Measurements from ENCODE around the gene CHI3L2. TPM values are rescaled to one million over a fixed set of nuclear protein-coding genes. Genes with fewer than 3 reads are reported as not detected.
A peak's percentile ranks its signal among the peaks of the same experiment; 100 is the strongest.

CHI3L2 gene
- total RNA-seq, 1 experiment from 2014 or later = 0.61 TPM

DNA sequence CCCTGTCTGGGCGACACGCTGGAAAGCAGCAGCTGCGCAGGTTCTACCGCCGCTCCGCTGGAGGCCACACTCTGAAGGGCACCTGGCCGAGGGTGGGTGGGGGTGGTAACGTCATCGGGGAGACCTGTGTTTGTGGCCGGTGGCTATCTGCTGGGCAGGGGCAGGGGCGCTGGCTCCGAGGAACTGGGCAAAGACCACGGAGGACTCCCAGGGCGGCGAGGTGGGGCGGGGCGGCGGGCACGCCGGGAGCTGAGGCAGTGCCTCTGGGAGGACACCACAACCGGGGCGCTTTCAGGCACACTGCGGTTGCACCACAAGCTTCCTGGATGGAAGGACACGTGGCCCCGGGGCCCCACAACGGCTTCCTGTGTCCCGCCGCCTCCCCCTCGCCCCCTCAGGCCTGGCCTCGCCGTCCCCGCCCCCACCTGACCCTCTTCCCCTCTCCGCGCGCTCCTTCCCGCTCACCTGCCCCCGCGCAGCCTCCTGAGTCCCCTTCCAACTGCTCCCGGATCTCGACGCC, 23.8 kb upstream of the CHI3L2 start (continued):
- TF ChIP-seq, protein P1, sequence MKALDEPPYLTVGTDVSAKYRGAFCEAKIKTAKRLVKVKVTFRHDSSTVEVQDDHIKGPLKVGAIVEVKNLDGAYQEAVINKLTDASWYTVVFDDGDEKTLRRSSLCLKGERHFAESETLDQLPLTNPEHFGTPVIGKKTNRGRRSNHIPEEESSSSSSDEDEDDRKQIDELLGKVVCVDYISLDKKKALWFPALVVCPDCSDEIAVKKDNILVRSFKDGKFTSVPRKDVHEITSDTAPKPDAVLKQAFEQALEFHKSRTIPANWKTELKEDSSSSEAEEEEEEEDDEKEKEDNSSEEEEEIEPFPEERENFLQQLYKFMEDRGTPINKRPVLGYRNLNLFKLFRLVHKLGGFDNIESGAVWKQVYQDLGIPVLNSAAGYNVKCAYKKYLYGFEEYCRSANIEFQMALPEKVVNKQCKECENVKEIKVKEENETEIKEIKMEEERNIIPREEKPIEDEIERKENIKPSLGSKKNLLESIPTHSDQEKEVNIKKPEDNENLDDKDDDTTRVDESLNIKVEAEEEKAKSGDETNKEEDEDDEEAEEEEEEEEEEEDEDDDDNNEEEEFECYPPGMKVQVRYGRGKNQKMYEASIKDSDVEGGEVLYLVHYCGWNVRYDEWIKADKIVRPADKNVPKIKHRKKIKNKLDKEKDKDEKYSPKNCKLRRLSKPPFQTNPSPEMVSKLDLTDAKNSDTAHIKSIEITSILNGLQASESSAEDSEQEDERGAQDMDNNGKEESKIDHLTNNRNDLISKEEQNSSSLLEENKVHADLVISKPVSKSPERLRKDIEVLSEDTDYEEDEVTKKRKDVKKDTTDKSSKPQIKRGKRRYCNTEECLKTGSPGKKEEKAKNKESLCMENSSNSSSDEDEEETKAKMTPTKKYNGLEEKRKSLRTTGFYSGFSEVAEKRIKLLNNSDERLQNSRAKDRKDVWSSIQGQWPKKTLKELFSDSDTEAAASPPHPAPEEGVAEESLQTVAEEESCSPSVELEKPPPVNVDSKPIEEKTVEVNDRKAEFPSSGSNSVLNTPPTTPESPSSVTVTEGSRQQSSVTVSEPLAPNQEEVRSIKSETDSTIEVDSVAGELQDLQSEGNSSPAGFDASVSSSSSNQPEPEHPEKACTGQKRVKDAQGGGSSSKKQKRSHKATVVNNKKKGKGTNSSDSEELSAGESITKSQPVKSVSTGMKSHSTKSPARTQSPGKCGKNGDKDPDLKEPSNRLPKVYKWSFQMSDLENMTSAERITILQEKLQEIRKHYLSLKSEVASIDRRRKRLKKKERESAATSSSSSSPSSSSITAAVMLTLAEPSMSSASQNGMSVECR (CRISPR knock-in tag; IDR thresholded peaks at IDR 0.05; ENCODE audit: borderline replicate concordance) = no peak

DNA sequence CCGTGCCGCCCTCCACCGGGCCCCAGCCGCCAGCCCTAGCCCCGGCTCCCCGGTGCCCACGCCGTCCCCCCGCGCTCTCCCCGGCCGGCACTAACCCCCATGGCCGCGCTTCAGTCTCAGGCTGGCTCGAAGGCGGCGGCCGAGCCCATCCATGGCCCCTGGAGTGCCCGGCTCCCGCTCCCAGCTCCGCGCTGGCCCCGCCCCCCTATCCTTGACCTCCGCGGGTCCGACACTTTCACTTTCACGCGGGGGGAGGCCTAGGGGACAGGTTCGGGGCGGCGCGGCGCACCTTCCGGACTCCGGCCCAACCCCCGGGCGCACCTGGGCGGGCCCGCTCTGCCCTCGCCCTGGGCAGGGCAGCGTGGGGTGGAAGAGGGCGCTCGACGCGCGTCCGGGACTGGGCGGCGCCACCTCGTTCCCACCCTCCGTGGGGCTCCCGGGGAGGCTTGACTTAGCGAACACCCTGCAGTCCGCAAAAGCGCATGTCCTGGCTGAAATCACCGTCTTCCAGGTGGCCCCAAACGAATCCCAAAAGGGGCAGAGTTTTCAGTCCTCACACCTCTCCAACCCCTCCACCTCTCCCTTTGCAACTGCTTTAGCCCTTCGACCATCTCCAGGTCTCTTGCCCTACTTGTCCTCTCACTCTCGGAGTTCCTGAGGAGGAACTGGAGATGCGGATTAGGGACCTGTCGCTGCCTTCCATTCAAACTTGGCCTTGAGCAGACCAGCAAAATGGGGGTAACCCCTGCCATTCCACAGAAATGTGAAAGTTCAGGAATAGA, 23.1 kb upstream of the CHI3L2 start:
- no peak for DNase-seq (ENCODE audit: low spot score)
- ChIA-PET CTCF (interaction anchor here (1.1 kb wide), 1 partner anchor 19 kb away, joined by 4 read pairs; no protein-coding TSS in a partner anchor), POLR2A (no interaction called here)
- H3K36me3 Mint-ChIP-seq = no peaks in the 10 kb centered on the region
- TF ChIP-seq HMGXB4 (CRISPR knock-in tag; IDR thresholded peaks at IDR 0.05) = peak; percentile 63; the same call in 1 of the 2 replicates
- TF ChIP-seq IRF2 (CRISPR knock-in tag; IDR thresholded peaks at IDR 0.05; ENCODE audit: borderline replicate concordance, low read depth) = no peak
- no peak for TF ChIP-seq NR1H2 (CRISPR knock-in tag; IDR thresholded peaks at IDR 0.05)
- TF ChIP-seq ELF4 (CRISPR knock-in tag; IDR thresholded peaks at IDR 0.05; ENCODE audit: low read depth) = 0 out of 2 replicates have a peak, but pooled peaks have one; percentile 23
- TF ChIP-seq, protein P2, sequence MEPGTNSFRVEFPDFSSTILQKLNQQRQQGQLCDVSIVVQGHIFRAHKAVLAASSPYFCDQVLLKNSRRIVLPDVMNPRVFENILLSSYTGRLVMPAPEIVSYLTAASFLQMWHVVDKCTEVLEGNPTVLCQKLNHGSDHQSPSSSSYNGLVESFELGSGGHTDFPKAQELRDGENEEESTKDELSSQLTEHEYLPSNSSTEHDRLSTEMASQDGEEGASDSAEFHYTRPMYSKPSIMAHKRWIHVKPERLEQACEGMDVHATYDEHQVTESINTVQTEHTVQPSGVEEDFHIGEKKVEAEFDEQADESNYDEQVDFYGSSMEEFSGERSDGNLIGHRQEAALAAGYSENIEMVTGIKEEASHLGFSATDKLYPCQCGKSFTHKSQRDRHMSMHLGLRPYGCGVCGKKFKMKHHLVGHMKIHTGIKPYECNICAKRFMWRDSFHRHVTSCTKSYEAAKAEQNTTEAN (CRISPR knock-in tag; IDR thresholded peaks at IDR 0.05) = no peak
- TF ChIP-seq ZBTB21 (CRISPR knock-in tag; IDR thresholded peaks at IDR 0.05; ENCODE audit: borderline replicate concordance) = no peak
- TF ChIP-seq ZNF219 (CRISPR knock-in tag; IDR thresholded peaks at IDR 0.05; ENCODE audit: borderline replicate concordance) = no peak
- TF ChIP-seq E2F5 (CRISPR knock-in tag; IDR thresholded peaks at IDR 0.05) = peak; percentile 51; the same call in 1 of the 2 replicates
- no peak for TF ChIP-seq NFE2L1 (CRISPR knock-in tag; IDR thresholded peaks at IDR 0.05)
- TF ChIP-seq, protein P3, sequence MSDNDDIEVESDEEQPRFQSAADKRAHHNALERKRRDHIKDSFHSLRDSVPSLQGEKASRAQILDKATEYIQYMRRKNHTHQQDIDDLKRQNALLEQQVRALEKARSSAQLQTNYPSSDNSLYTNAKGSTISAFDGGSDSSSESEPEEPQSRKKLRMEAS (CRISPR knock-in tag; IDR thresholded peaks at IDR 0.05) = peak; percentile 71; the same call in 1 of the 2 replicates
- TF ChIP-seq ZNF121 (CRISPR knock-in tag; IDR thresholded peaks at IDR 0.05) = 0 out of 2 replicates have a peak, but pooled peaks have one; percentile 43
- TF ChIP-seq ZNF263 (CRISPR knock-in tag; IDR thresholded peaks at IDR 0.05; ENCODE audit: low read depth) = 0 out of 2 replicates have a peak, but pooled peaks have one; percentile 31
- no peaks in the 10 kb centered on the region for H3K9me3 Mint-ChIP-seq
- peak overlapping the region; percentile 62 for H3K4me3 Mint-ChIP-seq
- H3K4me1 Mint-ChIP-seq = peaks cover 26% of the 10 kb centered on the region
- peak; percentile 54 for ATAC-seq
- H3K27ac Mint-ChIP-seq = no peak overlapping the region
- H3K27me3 Mint-ChIP-seq (ENCODE audit: low read depth) = peaks cover 55% of the 10 kb centered on the region

Measured in WTC11 (cell line).